GM03348 (cell line): Measurements from ENCODE around the gene ATP6V0D1.

Experiments
- DNase-seq: peaks from one replicate; pipeline ENCODE4 v3.0.0; 2012; ENCODE audit warnings: low spot score

Gene ATP6V0D1

DNA sequence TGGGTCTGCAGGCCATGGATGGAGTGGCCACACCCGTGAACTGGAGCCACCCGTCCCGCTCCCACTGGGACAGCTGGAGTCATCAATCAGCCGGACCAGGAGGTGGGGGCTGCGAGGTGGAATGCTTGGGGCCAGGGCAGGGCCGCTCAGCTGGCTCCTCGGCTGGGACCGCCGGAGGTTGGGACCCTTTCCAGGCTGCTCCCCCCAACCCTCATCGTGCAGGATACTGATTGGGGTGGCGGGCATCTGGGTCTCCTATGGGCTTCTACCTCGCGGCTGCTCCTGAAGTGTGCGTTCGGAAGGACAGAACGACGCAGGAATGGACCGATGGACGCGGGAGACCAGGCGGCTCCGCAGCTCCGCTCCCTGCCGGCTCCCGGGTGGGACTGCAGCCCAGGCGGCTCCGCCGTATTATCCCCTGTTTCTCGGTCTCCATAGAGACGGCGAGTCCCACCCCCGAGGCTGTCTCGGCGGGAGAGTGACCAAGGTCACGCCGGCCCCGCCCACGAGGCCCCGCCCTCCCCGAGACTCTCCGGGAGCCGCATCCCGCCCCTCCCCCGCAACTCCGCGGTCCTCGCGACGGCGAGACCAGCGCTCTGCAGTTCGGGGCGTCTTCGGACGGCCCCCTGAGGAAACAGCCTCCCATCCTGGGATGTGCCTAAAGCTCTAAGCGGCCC is 87.7 kb downstream of the ATP6V0D1 start, which contains the start of gene TPPP3:
Gene TPPP3, minus strand, starts transcription at position 388 of the 677 bp plus-strand sequence. CDS start 2,387 bp downstream, outside the sequence.
- DNase-seq: peak; percentile 92

GRCh38 chr16:67392301-67393059 is 88.5 kb downstream of the ATP6V0D1 start:
- DNase-seq: no peak

- no peak for DNase-seq
These were observed 89.3 kb downstream of the ATP6V0D1 start for GRCh38 chr16:67391424-67392300.

- no peak for DNase-seq
These were observed 90.0 kb downstream of the ATP6V0D1 start for GRCh38 chr16:67390816-67391423.

DNA sequence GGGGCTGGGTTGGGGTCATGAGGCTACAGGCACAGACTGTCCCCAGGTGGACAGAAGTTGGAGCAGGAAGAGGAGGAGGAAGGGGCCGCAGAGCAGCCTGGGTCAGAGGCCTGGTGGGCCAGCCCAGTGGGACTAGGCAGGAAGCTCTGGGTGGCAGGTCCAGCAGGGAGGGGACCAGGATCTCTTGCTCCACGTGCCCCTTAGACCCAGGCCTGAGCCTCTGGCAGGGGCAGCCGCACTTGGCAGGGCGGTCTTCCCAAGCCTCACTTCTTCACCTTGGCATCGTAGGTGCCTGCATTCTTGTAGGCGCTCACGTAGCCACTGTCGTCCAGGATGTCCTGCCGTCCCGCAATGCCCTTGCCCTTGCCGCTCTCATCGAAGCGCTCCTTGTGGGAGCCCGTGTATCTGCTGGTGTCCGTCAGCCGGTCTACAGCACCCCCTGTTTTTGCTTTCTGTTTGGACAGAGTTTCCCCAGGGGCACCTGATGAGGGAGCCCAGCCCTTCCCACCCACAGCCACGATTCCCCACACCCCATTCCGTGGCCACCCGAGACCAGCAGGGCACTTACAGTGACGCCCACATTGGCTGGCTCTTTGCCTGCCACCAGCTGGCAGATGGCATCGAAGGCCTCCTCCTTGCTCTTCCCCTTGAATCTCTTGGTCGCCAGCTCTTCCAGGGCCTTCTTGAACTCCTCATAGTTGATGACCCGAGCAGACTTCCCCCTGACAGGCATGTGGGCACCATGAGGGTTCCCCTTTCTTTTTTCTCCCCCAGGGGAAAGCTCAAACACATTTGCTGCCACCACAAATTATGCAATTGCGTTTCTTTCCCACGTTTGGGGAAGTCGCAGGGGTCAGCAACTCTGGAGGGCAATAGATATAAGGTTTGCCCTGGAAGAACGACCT is 90.8 kb downstream of the ATP6V0D1 start:
- DNase-seq: no peak

GRCh38 chr16:67388591-67388990 is 92.4 kb downstream of the ATP6V0D1 start:
- no peak for DNase-seq

DNA sequence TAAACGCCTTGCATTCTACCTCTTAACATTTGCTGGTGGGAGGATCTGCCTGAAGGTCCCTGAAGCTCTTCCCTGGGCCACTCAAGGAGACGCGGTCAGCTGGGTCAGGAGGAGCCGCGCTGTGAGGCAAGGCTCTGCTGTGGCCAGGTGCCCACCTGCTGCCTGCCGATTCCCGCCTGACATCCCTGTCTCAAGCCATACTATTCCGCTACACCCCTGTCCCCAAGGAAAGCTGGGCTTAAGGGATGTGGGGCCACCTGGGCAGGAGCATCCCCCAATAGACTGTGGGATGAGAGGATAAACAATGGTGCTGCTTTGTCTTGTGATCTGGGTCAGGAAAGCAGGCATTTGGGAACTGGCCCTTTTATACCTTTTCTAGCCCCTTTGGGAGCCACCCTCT is 92.8 kb downstream of the ATP6V0D1 start:
- DNase-seq: no peak
